Measurements from ENCODE around the gene SUB1.

The SUB1 gene

DNA sequence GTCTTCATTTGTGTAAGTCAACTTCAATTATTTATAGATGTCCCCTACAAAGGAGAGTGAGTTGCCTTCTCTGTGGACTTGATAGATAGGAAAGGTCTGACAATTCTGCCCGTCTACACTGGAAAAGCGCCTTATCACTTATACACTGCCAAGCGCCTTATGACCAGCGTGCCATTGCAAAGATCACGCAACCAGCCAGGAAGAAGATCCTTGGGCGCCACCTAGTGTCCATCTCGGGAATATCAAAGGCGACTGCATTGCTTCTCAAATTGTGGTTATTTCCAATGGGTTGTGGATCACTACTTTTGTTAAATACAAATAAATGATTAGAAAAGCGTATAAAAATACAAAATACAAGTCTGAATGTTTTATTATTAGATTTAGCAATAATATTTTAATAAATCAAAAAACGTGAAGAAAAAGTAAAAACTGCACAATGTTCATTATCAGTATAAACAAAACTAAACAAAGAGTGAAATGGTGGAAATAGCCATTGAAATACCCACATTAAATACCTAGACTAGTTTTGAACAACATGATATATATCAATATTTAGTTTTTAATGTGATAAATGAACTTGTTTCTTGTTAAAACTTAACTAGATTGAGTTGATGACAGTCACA lies 27.8 kb downstream of the SUB1 start:
- in situ Hi-C loops (cut with HindIII; ENCODE audit: low sequenced_read_pairs): no loop called here
- DNase-seq (ENCODE audit: low read depth): peak; percentile 68
- no peak overlapping the region for H3K4me3 ChIP-seq (ENCODE audit: low read depth, low read length)
- peak; percentile 90 for TF ChIP-seq CTCF (IDR thresholded peaks at IDR 0.05; ENCODE audit: low read depth, low read length, missing control alignments)

DNA sequence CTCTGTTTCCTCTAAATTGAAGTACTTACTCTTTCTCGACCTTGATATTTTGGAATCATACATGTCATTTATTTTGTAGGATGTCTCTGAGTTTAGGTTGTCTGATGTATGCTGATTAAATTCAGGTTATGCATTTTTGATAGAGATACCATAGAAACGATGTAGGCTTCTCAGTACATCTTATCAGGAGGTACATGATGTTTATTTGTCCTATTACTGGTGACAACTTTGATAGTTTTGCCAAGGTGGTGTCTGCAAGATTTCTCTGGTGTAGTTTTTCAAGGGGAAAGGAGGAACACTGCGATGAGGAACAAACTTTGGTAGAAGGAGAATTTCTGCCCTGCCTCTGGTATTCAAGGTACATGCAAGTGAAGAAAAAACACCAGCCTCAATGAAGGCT lies 29.9 kb downstream of the SUB1 start:
- TF ChIP-seq CTCF (IDR thresholded peaks at IDR 0.05; ENCODE audit: low read depth, low read length, missing control alignments): no peak
- no peak for DNase-seq (ENCODE audit: low read depth)
- in situ Hi-C loops (cut with HindIII; ENCODE audit: low sequenced_read_pairs): no loop called here
- H3K4me3 ChIP-seq (ENCODE audit: low read depth, low read length): no peak overlapping the region

DNA sequence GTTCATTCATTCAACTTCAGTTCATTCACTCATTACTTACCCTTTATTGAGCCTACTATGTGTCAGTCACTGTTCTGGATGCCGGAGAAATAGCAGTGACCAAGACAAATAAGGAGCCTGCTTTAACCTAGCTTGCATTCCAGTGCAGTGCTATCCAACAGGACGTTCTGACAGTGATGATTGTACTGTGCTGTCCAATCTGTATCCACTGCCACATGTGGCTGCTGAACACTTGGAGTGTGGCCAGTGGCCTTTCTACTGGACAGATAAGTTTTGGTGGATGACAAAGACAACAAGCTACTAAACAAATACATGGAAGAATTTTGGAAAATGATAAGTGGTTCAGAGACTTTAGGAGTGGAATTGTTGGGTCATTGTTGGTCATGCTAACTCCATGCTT lies 33.6 kb downstream of the SUB1 start:
- in situ Hi-C loops (cut with HindIII; ENCODE audit: low sequenced_read_pairs): no loop called here
- no peak overlapping the region for H3K4me3 ChIP-seq (ENCODE audit: low read depth, low read length)
- no peak for DNase-seq (ENCODE audit: low read depth)
- no peak for TF ChIP-seq CTCF (IDR thresholded peaks at IDR 0.05; ENCODE audit: low read depth, low read length, missing control alignments)

DNA sequence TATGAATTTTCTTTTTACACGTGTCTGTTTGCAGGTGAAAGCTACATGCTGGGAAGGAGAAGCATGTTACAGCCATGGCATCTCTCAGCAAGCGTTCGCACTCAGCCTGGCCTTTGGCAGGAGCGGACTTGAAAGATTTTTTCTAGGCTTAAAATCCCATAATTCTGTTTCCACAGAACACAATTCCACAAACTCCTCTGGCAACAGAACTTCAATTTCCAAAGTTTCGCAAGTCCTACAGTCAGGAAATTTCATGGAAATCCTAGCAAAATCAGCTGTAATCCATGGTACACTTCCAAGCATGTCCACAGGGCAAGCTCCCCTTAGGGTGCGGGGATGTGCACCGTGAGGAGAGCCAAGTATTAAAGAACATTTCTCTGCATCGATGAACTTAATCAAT lies 35.9 kb downstream of the SUB1 start:
- in situ Hi-C loops (cut with HindIII; ENCODE audit: low sequenced_read_pairs): no loop called here
- H3K4me3 ChIP-seq (ENCODE audit: low read depth, low read length): no peak overlapping the region
- no peak for TF ChIP-seq CTCF (IDR thresholded peaks at IDR 0.05; ENCODE audit: low read depth, low read length, missing control alignments)
- DNase-seq (ENCODE audit: low read depth): no peak

DNA sequence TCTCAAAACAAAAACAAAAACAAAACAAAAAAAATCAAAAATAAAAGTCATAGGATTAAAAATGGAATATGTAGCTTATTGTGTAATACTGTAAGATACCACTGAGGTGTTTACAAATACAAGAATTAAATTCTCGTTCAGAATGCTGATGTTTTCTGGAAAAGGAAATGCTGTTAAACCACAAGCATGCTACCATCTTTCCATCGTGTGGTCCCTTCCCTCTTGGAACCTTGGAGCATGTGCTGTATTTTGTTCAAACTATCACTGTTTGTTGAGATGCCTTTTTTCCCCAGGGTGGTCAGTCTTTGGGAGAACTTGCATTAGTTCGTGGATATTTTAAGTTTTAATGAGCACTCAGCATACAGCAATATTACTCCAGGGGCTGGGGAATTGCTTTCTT lies 39.7 kb downstream of the SUB1 start:
- no peak overlapping the region for H3K4me3 ChIP-seq (ENCODE audit: low read depth, low read length)
- no peak for DNase-seq (ENCODE audit: low read depth)
- in situ Hi-C loops (cut with HindIII; ENCODE audit: low sequenced_read_pairs): no loop called here
- TF ChIP-seq CTCF (IDR thresholded peaks at IDR 0.05; ENCODE audit: low read depth, low read length, missing control alignments): no peak

DNA sequence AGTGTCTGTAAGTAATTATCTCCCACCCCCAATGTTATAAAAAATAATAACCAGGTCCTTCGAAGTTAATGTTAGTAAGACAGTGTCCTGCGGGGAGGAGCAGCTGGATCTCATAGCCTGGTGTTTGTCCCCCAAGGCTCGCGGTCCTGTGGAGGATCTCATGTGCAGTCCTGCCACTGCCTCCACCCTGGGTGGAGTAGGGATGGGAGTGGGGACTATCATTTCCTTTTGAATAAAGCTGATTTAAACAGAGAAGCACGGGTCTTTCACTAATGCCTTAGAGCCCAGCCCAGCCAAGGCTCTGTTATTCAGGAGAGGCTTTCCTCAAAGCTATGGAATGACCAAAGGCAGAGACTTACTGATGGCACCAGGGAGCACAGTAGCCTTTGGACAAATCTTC lies 40.2 kb downstream of the SUB1 start:
- TF ChIP-seq CTCF (IDR thresholded peaks at IDR 0.05; ENCODE audit: low read depth, low read length, missing control alignments): no peak
- no peak for DNase-seq (ENCODE audit: low read depth)
- in situ Hi-C loops (cut with HindIII; ENCODE audit: low sequenced_read_pairs): no loop called here
- H3K4me3 ChIP-seq (ENCODE audit: low read depth, low read length): no peak overlapping the region
